ENCODE measurements around the gene TRIM9. TPM values are rescaled to one million over a fixed set of nuclear protein-coding genes. Genes with fewer than 3 reads are reported as not detected.
A peak's percentile ranks its signal among the peaks of the same experiment; 100 is the strongest.
"Not testable (repeated sequence)": the region's sequence is repeated elsewhere in the genome, so short reads cannot be mapped to it uniquely, and the experiment has no call there.

The TRIM9 gene
- total RNA-seq, 2 donors from 2014 or later, result 1.4 to 2.4 TPM

GRCh38 chr14:50977863-50978528 lies 116.9 kb downstream of the TRIM9 start:
- ATAC-seq (replicated peaks in 1 of 2) (no peak), DNase-seq (no peak)
- Mint-ChIP-seq H3K4me3 (no peak overlapping the region), H3K36me3 (ENCODE audit: insufficient read depth in 2 of 2) (no peaks in the 10 kb centered on the region), H3K27ac (no peak overlapping the region), H3K4me1 (ENCODE audit: low read depth) (no peaks in the 10 kb centered on the region), H3K27me3 (ENCODE audit: low read depth) (no peaks in the 10 kb centered on the region), H3K9me3 (no peaks in the 10 kb centered on the region)

- ATAC-seq (replicated peaks in 1 of 2), result no peak
- Mint-ChIP-seq H3K27me3 (ENCODE audit: low read depth) (no peaks in the 10 kb centered on the region), H3K27ac (no peak overlapping the region), H3K9me3 (no peaks in the 10 kb centered on the region), H3K4me1 (ENCODE audit: low read depth) (no peaks in the 10 kb centered on the region), H3K4me3 (no peak overlapping the region), H3K36me3 (ENCODE audit: insufficient read depth in 2 of 2) (no peaks in the 10 kb centered on the region)
- no peak for DNase-seq
Observed at GRCh38 chr14:50974118-50974517, 120.8 kb downstream of the TRIM9 start.

GRCh38 chr14:50972734-50973133 lies 122.2 kb downstream of the TRIM9 start:
- ATAC-seq (replicated peaks in 1 of 2), result no peak
- Mint-ChIP-seq H3K36me3 (ENCODE audit: insufficient read depth in 2 of 2) (no peaks in the 10 kb centered on the region), H3K9me3 (no peaks in the 10 kb centered on the region), H3K4me3 (no peak overlapping the region), H3K4me1 (ENCODE audit: low read depth) (no peaks in the 10 kb centered on the region), H3K27me3 (ENCODE audit: low read depth) (no peaks in the 10 kb centered on the region), H3K27ac (no peak overlapping the region)
- DNase-seq, result no peak

- no peak overlapping the region for H3K4me3 Mint-ChIP-seq
- H3K4me1 Mint-ChIP-seq (ENCODE audit: low read depth), result no peaks in the 10 kb centered on the region
- DNase-seq (no peak), ATAC-seq (replicated peaks in 1 of 2) (no peak)
- H3K36me3 Mint-ChIP-seq (ENCODE audit: insufficient read depth in 2 of 2), result no peaks in the 10 kb centered on the region
- no peaks in the 10 kb centered on the region for H3K27me3 Mint-ChIP-seq (ENCODE audit: low read depth)
- H3K9me3 Mint-ChIP-seq, result no peaks in the 10 kb centered on the region
- H3K27ac Mint-ChIP-seq, result no peak overlapping the region
Observed at GRCh38 chr14:50970886-50971781, 123.8 kb downstream of the TRIM9 start.

- Mint-ChIP-seq H3K27ac (no peak overlapping the region), H3K27me3 (ENCODE audit: low read depth) (no peaks in the 10 kb centered on the region), H3K9me3 (no peaks in the 10 kb centered on the region), H3K4me3 (no peak overlapping the region), H3K36me3 (ENCODE audit: insufficient read depth in 2 of 2) (no peaks in the 10 kb centered on the region), H3K4me1 (ENCODE audit: low read depth) (no peaks in the 10 kb centered on the region)
- DNase-seq (no peak), ATAC-seq (replicated peaks in 1 of 2) (no peak)
Observed at GRCh38 chr14:50967790-50968189, 127.1 kb downstream of the TRIM9 start.

GRCh38 chr14:50967103-50967502 lies 127.8 kb downstream of the TRIM9 start:
- no peak for DNase-seq
- no peak for ATAC-seq (replicated peaks in 1 of 2)
- Mint-ChIP-seq H3K4me1 (ENCODE audit: low read depth) (no peaks in the 10 kb centered on the region), H3K4me3 (no peak overlapping the region), H3K27ac (no peak overlapping the region), H3K27me3 (ENCODE audit: low read depth) (no peaks in the 10 kb centered on the region), H3K36me3 (ENCODE audit: insufficient read depth in 2 of 2) (no peaks in the 10 kb centered on the region), H3K9me3 (no peaks in the 10 kb centered on the region)

GRCh38 chr14:50964683-50965390 lies 130.1 kb downstream of the TRIM9 start:
- DNase-seq (no peak), ATAC-seq (replicated peaks in 1 of 2) (no peak)
- Mint-ChIP-seq H3K36me3 (ENCODE audit: insufficient read depth in 2 of 2) (no peaks in the 10 kb centered on the region), H3K9me3 (no peaks in the 10 kb centered on the region), H3K27me3 (ENCODE audit: low read depth) (no peaks in the 10 kb centered on the region), H3K4me1 (ENCODE audit: low read depth) (no peaks in the 10 kb centered on the region), H3K4me3 (no peak overlapping the region), H3K27ac (no peak overlapping the region)

GRCh38 chr14:50963919-50964318 lies 131.0 kb downstream of the TRIM9 start:
- no peak overlapping the region for H3K27ac Mint-ChIP-seq
- no peaks in the 10 kb centered on the region for H3K27me3 Mint-ChIP-seq (ENCODE audit: low read depth)
- ATAC-seq (replicated peaks in 1 of 2) (no peak), DNase-seq (no peak)
- no peaks in the 10 kb centered on the region for H3K9me3 Mint-ChIP-seq
- no peaks in the 10 kb centered on the region for H3K36me3 Mint-ChIP-seq (ENCODE audit: insufficient read depth in 2 of 2)
- no peaks in the 10 kb centered on the region for H3K4me1 Mint-ChIP-seq (ENCODE audit: low read depth)
- H3K4me3 Mint-ChIP-seq, result no peak overlapping the region

- H3K4me1 Mint-ChIP-seq (ENCODE audit: low read depth), result no peaks in the 10 kb centered on the region
- H3K27me3 Mint-ChIP-seq (ENCODE audit: low read depth), result no peaks in the 10 kb centered on the region
- H3K27ac Mint-ChIP-seq, result no peak overlapping the region
- ATAC-seq (replicated peaks in 1 of 2), result no peak
- H3K4me3 Mint-ChIP-seq, result no peak overlapping the region
- no peaks in the 10 kb centered on the region for H3K9me3 Mint-ChIP-seq
- no peaks in the 10 kb centered on the region for H3K36me3 Mint-ChIP-seq (ENCODE audit: insufficient read depth in 2 of 2)
- DNase-seq, result no peak
Observed at GRCh38 chr14:50961605-50962221, 133.2 kb downstream of the TRIM9 start.

GRCh38 chr14:50957296-50957695 lies 137.6 kb downstream of the TRIM9 start:
- Mint-ChIP-seq H3K27me3 (ENCODE audit: low read depth) (no peaks in the 10 kb centered on the region), H3K4me1 (ENCODE audit: low read depth) (peaks cover 17% of the 10 kb centered on the region), H3K27ac (no peak overlapping the region), H3K36me3 (ENCODE audit: insufficient read depth in 2 of 2) (no peaks in the 10 kb centered on the region), H3K9me3 (no peaks in the 10 kb centered on the region), H3K4me3 (no peak overlapping the region)
- ATAC-seq (replicated peaks in 1 of 2) (no peak), DNase-seq (no peak)

GRCh38 chr14:50956421-50956820 lies 138.5 kb downstream of the TRIM9 start:
- not testable (repeated sequence) for DNase-seq; H3K27me3 Mint-ChIP-seq (ENCODE audit: low read depth); H3K9me3 Mint-ChIP-seq; H3K27ac Mint-ChIP-seq; ATAC-seq (replicated peaks in 1 of 2); H3K4me3 Mint-ChIP-seq; H3K36me3 Mint-ChIP-seq (ENCODE audit: insufficient read depth in 2 of 2)
- peaks cover 17% of the 10 kb centered on the region for H3K4me1 Mint-ChIP-seq (ENCODE audit: low read depth)

- peak; percentile 87 to 94 for ATAC-seq (replicated peaks in 1 of 2)
- no peaks in the 10 kb centered on the region for H3K27me3 Mint-ChIP-seq (ENCODE audit: low read depth)
- DNase-seq, result peak; percentile 51 to 69
- no peaks in the 10 kb centered on the region for H3K9me3 Mint-ChIP-seq
- peaks cover 17% of the 10 kb centered on the region for H3K4me1 Mint-ChIP-seq (ENCODE audit: low read depth)
- H3K27ac Mint-ChIP-seq, result peak overlapping the region; percentile 8
- no peaks in the 10 kb centered on the region for H3K36me3 Mint-ChIP-seq (ENCODE audit: insufficient read depth in 2 of 2)
- H3K4me3 Mint-ChIP-seq, result peak overlapping the region in 1 of 2 donors; percentile 27
Observed at GRCh38 chr14:50955373-50956043, 139.4 kb downstream of the TRIM9 start.

All from activated T-cell treated with anti-CD3 and anti-CD28 coated beads, Interleukin-2, amount 50 U/mL, for 72 hours (primary cell).